Measurements from ENCODE around the gene CTIF.

DNA sequence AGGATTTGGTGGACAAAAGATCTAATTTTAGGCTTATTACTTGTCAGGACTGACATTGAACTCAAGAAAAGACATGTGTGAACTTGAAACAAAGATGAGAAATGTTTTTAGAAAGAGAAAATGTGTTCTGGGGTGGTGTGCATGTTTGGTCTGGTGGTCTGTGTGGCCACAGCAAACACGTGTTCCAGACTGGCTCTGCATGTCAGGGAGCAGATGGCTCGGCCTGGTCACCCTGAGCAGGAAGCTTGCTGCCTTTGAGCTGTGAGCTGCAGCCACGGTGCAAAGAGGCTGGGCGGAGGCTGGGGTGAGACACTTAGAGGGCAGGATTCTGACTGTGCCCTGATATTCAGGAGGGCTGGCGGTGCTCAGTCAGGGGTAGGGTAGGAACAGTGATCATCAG is 186.1 kb downstream of the CTIF start:
- TF ChIP-seq, protein P1, sequence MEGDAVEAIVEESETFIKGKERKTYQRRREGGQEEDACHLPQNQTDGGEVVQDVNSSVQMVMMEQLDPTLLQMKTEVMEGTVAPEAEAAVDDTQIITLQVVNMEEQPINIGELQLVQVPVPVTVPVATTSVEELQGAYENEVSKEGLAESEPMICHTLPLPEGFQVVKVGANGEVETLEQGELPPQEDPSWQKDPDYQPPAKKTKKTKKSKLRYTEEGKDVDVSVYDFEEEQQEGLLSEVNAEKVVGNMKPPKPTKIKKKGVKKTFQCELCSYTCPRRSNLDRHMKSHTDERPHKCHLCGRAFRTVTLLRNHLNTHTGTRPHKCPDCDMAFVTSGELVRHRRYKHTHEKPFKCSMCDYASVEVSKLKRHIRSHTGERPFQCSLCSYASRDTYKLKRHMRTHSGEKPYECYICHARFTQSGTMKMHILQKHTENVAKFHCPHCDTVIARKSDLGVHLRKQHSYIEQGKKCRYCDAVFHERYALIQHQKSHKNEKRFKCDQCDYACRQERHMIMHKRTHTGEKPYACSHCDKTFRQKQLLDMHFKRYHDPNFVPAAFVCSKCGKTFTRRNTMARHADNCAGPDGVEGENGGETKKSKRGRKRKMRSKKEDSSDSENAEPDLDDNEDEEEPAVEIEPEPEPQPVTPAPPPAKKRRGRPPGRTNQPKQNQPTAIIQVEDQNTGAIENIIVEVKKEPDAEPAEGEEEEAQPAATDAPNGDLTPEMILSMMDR (conservative IDR thresholded peaks at IDR 0.05 in 1 of 2, IDR thresholded peaks at IDR 0.05 in 1 of 2; ENCODE audit: low read depth in 1 of 2, low read length in 2 of 2), result no peak
- no peak for TF ChIP-seq EZH2 (IDR thresholded peaks at IDR 0.05; ENCODE audit: low read length, missing control alignments)
